Muscle of arm (tissue), 12 donors: Measurements from ENCODE around the gene FAM53B. TPM values are rescaled to one million over a fixed set of nuclear protein-coding genes. Genes with fewer than 3 reads are reported as not detected.
"Not testable (repeated sequence)": the region's sequence is repeated elsewhere in the genome, so short reads cannot be mapped to it uniquely, and the experiment has no call there.

ENCODE experiments used
- DNase-seq: peaks from one replicate; pipeline ENCODE4 v3.0.0-alpha.2; 2013
- polyA plus RNA-seq, 12 donors: library from polyadenylated mRNA; unstranded; fragments of 120-200 nt; gene quantifications; one replicate each; pipeline ENCODE4 v1.2.1, GENCODE V29; 2013; ENCODE audit not compliant: insufficient read length in 12 of 12

FAM53B gene
- polyA plus RNA-seq, 12 donors = 18.3 to 30.3 (median 21.7) TPM; not detected in 1

- no peak for DNase-seq
These were observed 127.9 kb downstream of the FAM53B start for GRCh38 chr10:124616040-124616835.

GRCh38 chr10:124615259-124615658 is 128.9 kb downstream of the FAM53B start:
- no peak for DNase-seq

- no peak for DNase-seq
These were observed 130.0 kb downstream of the FAM53B start for GRCh38 chr10:124614003-124614659.

GRCh38 chr10:124612611-124613498 is 131.3 kb downstream of the FAM53B start:
- no peak for DNase-seq

- no peak for DNase-seq
These were observed 132.4 kb downstream of the FAM53B start for GRCh38 chr10:124611738-124612137.

GRCh38 chr10:124610851-124611250 is 133.3 kb downstream of the FAM53B start:
- not testable (repeated sequence) for DNase-seq

- not testable (repeated sequence) for DNase-seq
These were observed 134.0 kb downstream of the FAM53B start for GRCh38 chr10:124610186-124610585.

GRCh38 chr10:124609698-124610097 is 134.5 kb downstream of the FAM53B start:
- DNase-seq = no peak

GRCh38 chr10:124608093-124608721 is 136.0 kb downstream of the FAM53B start:
- DNase-seq = no peak

- no peak for DNase-seq
These were observed 136.5 kb downstream of the FAM53B start for GRCh38 chr10:124607693-124608092.

GRCh38 chr10:124606822-124607221 is 137.4 kb downstream of the FAM53B start:
- no peak for DNase-seq

GRCh38 chr10:124605856-124606812 is 138.0 kb downstream of the FAM53B start:
- no peak for DNase-seq

- DNase-seq = no peak
These were observed 138.7 kb downstream of the FAM53B start for GRCh38 chr10:124605481-124605855.

GRCh38 chr10:124605001-124605370 is 139.2 kb downstream of the FAM53B start:
- no peak for DNase-seq

- no peak for DNase-seq
These were observed 139.8 kb downstream of the FAM53B start for GRCh38 chr10:124604214-124605000.

GRCh38 chr10:124603376-124604213 is 140.6 kb downstream of the FAM53B start:
- DNase-seq = no peak

GRCh38 chr10:124602646-124603365 is 141.4 kb downstream of the FAM53B start:
- no peak for DNase-seq

GRCh38 chr10:124602121-124602561 is 142.0 kb downstream of the FAM53B start:
- no peak for DNase-seq
